ENCODE measurements around the gene CNTRL. TPM values are rescaled to one million over a fixed set of nuclear protein-coding genes. Genes with fewer than 3 reads are reported as not detected.

CNTRL gene
- total and polyA plus RNA-seq, 2 of the 8 experiments (the other 6 are each of a cell fraction or from before 2014, with no cell fraction given), result 5.1 to 13.9 TPM

DNA sequence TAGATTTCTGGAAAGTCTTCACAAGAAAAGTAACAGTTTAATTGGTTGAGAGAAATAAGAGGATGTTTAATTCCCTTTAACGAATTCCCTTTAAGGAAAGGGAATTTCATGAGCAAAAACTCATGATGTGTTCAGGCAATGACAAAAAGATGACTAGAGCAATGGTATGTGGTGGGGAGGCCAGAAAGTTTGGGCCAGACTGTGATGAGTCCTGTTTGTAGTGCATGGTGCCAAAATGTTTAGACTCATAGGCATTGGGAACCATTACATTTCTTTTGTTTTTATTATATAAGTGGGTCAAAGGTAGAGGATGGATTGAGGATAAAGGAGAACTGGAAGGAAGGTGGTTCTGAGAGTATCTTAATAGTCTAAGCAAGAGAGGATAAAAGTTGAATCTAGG is 10.9 kb downstream of the CNTRL start:
- no peak overlapping the region for H2BK5ac ChIP-seq (ENCODE audit: low read depth, low read length)
- H3K4me3 ChIP-seq (ENCODE audit: extremely low read depth in 1 of 4, insufficient read depth in 2 of 4, low read depth in 3 of 4, low read length in 4 of 4), result no peak overlapping the region
- no peak overlapping the region for H2BK15ac ChIP-seq (ENCODE audit: low read length)
- H3K79me2 ChIP-seq (ENCODE audit: control insufficient read depth in 1 of 2, insufficient read depth in 2 of 2, low read length in 2 of 2), result no peaks in the 10 kb centered on the region
- H4K5ac ChIP-seq (ENCODE audit: insufficient read length, low read depth, low read length), result no peak overlapping the region
- H2BK12ac ChIP-seq (ENCODE audit: low read depth, low read length), result no peak overlapping the region
- H2BK20ac ChIP-seq (ENCODE audit: low read length), result no peak overlapping the region
- DNase-seq (ENCODE audit: low read depth in 1 of 2, low spot score in 2 of 2) (no peak), FAIRE-seq (no peak)
- H4K8ac ChIP-seq (ENCODE audit: extremely low read depth, insufficient read depth, low read length), result no peak overlapping the region
- no peaks in the 10 kb centered on the region for H3K4me1 ChIP-seq (replicated peaks in 1 of 4; ENCODE audit: control insufficient read depth in 3 of 4, insufficient read depth in 4 of 4, low read length in 3 of 4)
- H3K4ac ChIP-seq (replicated peaks; ENCODE audit: insufficient read length, low read depth, low read length), result no peak overlapping the region
- H3K79me1 ChIP-seq (ENCODE audit: low read depth, low read length), result no peaks in the 10 kb centered on the region
- H3K14ac ChIP-seq (ENCODE audit: insufficient read length), result no peak overlapping the region
- H2AK5ac ChIP-seq (ENCODE audit: low read depth, low read length), result no peak overlapping the region
- CTCF ChIA-PET (ENCODE audit: partially characterized antibody), result no interaction called here
- no peak overlapping the region for H3K56ac ChIP-seq (replicated peaks; ENCODE audit: insufficient read length, low read depth, low read length)
- no peak overlapping the region for H4K91ac ChIP-seq (replicated peaks; ENCODE audit: insufficient read length, low read length)
- H2BK120ac ChIP-seq (replicated peaks; ENCODE audit: low read depth, low read length), result no peak overlapping the region
- H2AFZ ChIP-seq (ENCODE audit: low read length), result no peak overlapping the region
- no peak overlapping the region for H3K27ac ChIP-seq (ENCODE audit: low read depth, low read length)
- 78% methylated on average over 1 of the region's 1 CpG; no CpG with 5 or more reads in 1 of the 2 experiments for WGBS, 2 experiments (ENCODE audit: extremely low coverage in 1 of 2, insufficient coverage in 1 of 2, insufficient read length in 1 of 2, insufficient replicate concordance in 2 of 2, low coverage in 1 of 2, low lambda C conversion rate in 2 of 2, missing lambda C conversion rate in 1 of 2)
- H3K23ac ChIP-seq (ENCODE audit: insufficient read length), result no peak overlapping the region
- no peaks in the 10 kb centered on the region for H3K27me3 ChIP-seq (replicated peaks in 1 of 4; ENCODE audit: control insufficient read depth in 3 of 4, extremely low read depth in 1 of 4, insufficient read depth in 3 of 4, low read length in 3 of 4)
- no peaks in the 10 kb centered on the region for H3K9me3 ChIP-seq (ENCODE audit: insufficient read depth in 2 of 2, low read depth in 1 of 2, low read length in 1 of 2)
- no peaks in the 10 kb centered on the region for H3K23me2 ChIP-seq (ENCODE audit: low read depth, low read length)
- H3K4me2 ChIP-seq (ENCODE audit: insufficient read depth in 1 of 2, low read depth in 2 of 2, low read length in 2 of 2), result no peak overlapping the region
- no peaks in the 10 kb centered on the region for H3K36me3 ChIP-seq (ENCODE audit: control insufficient read depth in 2 of 4, insufficient read depth in 4 of 4, low read length in 3 of 4)
- no peak overlapping the region for H3K18ac ChIP-seq (ENCODE audit: extremely low read depth, low read length)
- peaks cover 0 to 1% of the 10 kb centered on the region in 2 experiments for H4K20me1 ChIP-seq (replicated peaks in 1 of 2; ENCODE audit: control insufficient read depth in 1 of 2, insufficient read depth in 2 of 2, low read length in 2 of 2)
- H3K9ac ChIP-seq (replicated peaks in 1 of 4; ENCODE audit: extremely low read depth in 1 of 4, low read depth in 3 of 4, low read length in 3 of 4), result no peak overlapping the region
- POLR2A ChIA-PET (ENCODE audit: partially characterized antibody), result no interaction called here
- no peak for TF ChIP-seq POLR2A (IDR thresholded peaks at IDR 0.05; ENCODE audit: control extremely low read depth in 1 of 2, low read depth in 2 of 2, low read length in 2 of 2)
- no peak for TF ChIP-seq SIN3A (conservative IDR thresholded peaks at IDR 0.05 in 1 of 2, IDR thresholded peaks at IDR 0.05 in 1 of 2; ENCODE audit: low read depth in 1 of 2, low read length in 2 of 2)
- no peak for TF ChIP-seq EP300 (IDR thresholded peaks at IDR 0.05; ENCODE audit: borderline replicate concordance in 1 of 2, low read depth in 2 of 2, low read length in 2 of 2)
- TF ChIP-seq EZH2 (IDR thresholded peaks at IDR 0.05; ENCODE audit: low read depth, low read length, severe bottlenecking), result no peak
- no peak for TF ChIP-seq SUZ12 (IDR thresholded peaks at IDR 0.05; ENCODE audit: low read length)
- no peak for TF ChIP-seq HDAC6 (IDR thresholded peaks at IDR 0.05; ENCODE audit: low read depth, low read length)
- no peak for TF ChIP-seq BRCA1 (IDR thresholded peaks at IDR 0.05; ENCODE audit: low read depth, low read length)
- no peak for TF ChIP-seq CHD2 (IDR thresholded peaks at IDR 0.05; ENCODE audit: low read length)
- TF ChIP-seq RBBP5 (IDR thresholded peaks at IDR 0.05; ENCODE audit: borderline replicate concordance, low read depth, low read length), result no peak
- no peak for TF ChIP-seq FOSL1 (IDR thresholded peaks at IDR 0.05; ENCODE audit: insufficient read depth, low read depth, low read length)
- no peak for TF ChIP-seq SRF (IDR thresholded peaks at IDR 0.05; ENCODE audit: low read depth, low read length)
- TF ChIP-seq TAF7 (optimal IDR thresholded peaks at IDR 0.05; ENCODE audit: borderline replicate concordance, low read depth, low read length), result no peak
- TF ChIP-seq SAP30 (IDR thresholded peaks at IDR 0.05; ENCODE audit: insufficient read depth, insufficient replicate concordance, low read length), result no peak
